HepG2 (cell line): ENCODE results near the gene CRYM. TPM values are rescaled to one million over a fixed set of nuclear protein-coding genes. Genes with fewer than 3 reads are reported as not detected.

Experiments
- ARID4A ChIP-seq: sonication (generic); formaldehyde crosslinking; IDR thresholded peaks from 2 replicates; pipeline ENCODE4 v1.5.0; 2020; ENCODE audit warnings: mild to moderate bottlenecking, missing genetic modification reagents, borderline replicate concordance
- E2F1 ChIP-seq: sonication (generic); formaldehyde crosslinking; IDR thresholded peaks from 2 replicates; pipeline ENCODE4 v1.5.0; 2020; ENCODE audit warnings: missing genetic modification reagents
- FOXK1 ChIP-seq: sonication (generic); formaldehyde crosslinking; IDR thresholded peaks from 2 replicates; pipeline ENCODE4 v1.4.0; 2020; ENCODE audit warnings: low read depth, missing genetic modification reagents, borderline replicate concordance
- GATAD1 ChIP-seq: IDR thresholded peaks from 2 replicates; pipeline ENCODE4 v1.6.1; 2016; ENCODE audit warnings: missing genetic modification reagents, missing compliant biosample characterization
- ISX ChIP-seq: sonication (generic); formaldehyde crosslinking; conservative IDR thresholded peaks from 2 replicates; pipeline ENCODE4 v1.5.0; 2020; ENCODE audit warnings: missing genetic modification reagents
- MTA3 ChIP-seq: sonication (generic); formaldehyde crosslinking; IDR thresholded peaks from 2 replicates; pipeline ENCODE4 v1.4.0; 2020; ENCODE audit warnings: missing genetic modification reagents
- ZNF292 ChIP-seq: sonication (generic); formaldehyde crosslinking; IDR thresholded peaks from 2 replicates; pipeline ENCODE4 v1.8.1; 2022; ENCODE audit warnings: mild to moderate bottlenecking, low read depth, missing genetic modification reagents, borderline replicate concordance
- ZNF574 ChIP-seq: sonication (generic); formaldehyde crosslinking; IDR thresholded peaks from 2 replicates; pipeline ENCODE4 v1.4.0; 2020; ENCODE audit warnings: missing genetic modification reagents
- ZNF646 ChIP-seq: sonication (generic); formaldehyde crosslinking; IDR thresholded peaks from 2 replicates; pipeline ENCODE4 v1.9.0; 2021; ENCODE audit warnings: mild to moderate bottlenecking, missing genetic modification reagents
- ZSCAN5A ChIP-seq: sonication (generic); formaldehyde crosslinking; IDR thresholded peaks from 2 replicates; pipeline ENCODE4 v1.8.0; 2022; ENCODE audit warnings: mild to moderate bottlenecking, missing genetic modification reagents, borderline replicate concordance
- polyA plus RNA-seq, 8 experiments: library from polyadenylated mRNA; depleted of rRNA in 3 of 8; stranded (reverse) in 7 of 8; unstranded in 1 of 8; fragments of >200 nt; fragmentation: Illumina TruSeq in 4 of 8; extraction: Trizol in 4 of 8; gene quantifications; 2 replicates each; pipeline versions ENCODE4 v1.2.1 to v1.2.3, GENCODE V29; 2011 to 2016; ENCODE audit warnings: low read depth in 4 of 8, missing spikeins in 1 of 8, mixed read lengths in 1 of 8; ENCODE audit not compliant: insufficient read depth in 1 of 8
- total RNA-seq, 5 experiments: library from RNA; depleted of rRNA; stranded (reverse); fragments of >200 nt; fragmentation: Illumina TruSeq; extraction: Trizol; gene quantifications; 2 replicates each; pipeline ENCODE4 v1.2.3, GENCODE V29; 2016; ENCODE audit warnings: low read depth in 1 of 5

The CRYM gene
- total and polyA plus RNA-seq, 2 of the 13 experiments (the other 11 are each of a cell fraction or from before 2014, with no cell fraction given), result 1.9 to 2.2 TPM

GRCh38 chr16:21277927-21278706, at the start of gene CRYM (continued):
- TF ChIP-seq ZNF646 (0 out of 2 replicates have a peak, but pooled peaks have one; percentile 40), ISX (CRISPR knock-in tag) (no peak), GATAD1 (CRISPR knock-in tag) (no peak), E2F1 (CRISPR knock-in tag) (no peak), ZNF574 (CRISPR knock-in tag) (peak; percentile 75), ZSCAN5A (CRISPR knock-in tag) (no peak), ARID4A (CRISPR knock-in tag) (peak; percentile 42; the same call in 1 of the 2 replicates), ZNF292 (CRISPR knock-in tag) (no peak; the same call in 1 of the 2 replicates), FOXK1 (peak; percentile 60; the same call in 1 of the 2 replicates), MTA3 (CRISPR knock-in tag) (no peak)
